ENCODE measurements around the gene KANK4.
"Not testable (repeated sequence)": the region's sequence is repeated elsewhere in the genome, so short reads cannot be mapped to it uniquely, and the experiment has no call there.

The KANK4 gene

DNA sequence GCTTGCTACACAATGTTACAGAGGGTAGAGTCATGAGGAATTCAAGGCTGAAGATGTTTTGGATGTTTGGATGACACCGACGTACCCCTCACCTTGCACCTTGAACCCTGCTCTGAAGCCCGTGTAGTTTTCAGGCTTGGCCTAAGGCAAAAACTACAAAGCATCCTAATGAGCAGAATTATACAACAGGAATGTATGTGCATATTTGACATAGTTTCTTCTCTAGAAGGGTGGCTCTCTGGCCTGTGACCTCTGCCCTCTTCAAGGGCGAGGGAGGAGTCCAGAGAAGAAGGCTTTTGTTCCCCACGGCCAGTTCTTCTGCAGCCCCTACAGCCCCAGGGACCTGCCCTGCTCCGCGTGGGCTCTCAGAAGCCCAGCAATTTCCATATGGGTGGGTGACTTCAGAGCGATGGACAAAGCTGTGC lies 81.3 kb downstream of the KANK4 start:
- no peak for DNase-seq (ENCODE audit: low read depth, low spot score)

GRCh38 chr1:62237361-62237760 lies 81.9 kb downstream of the KANK4 start:
- no peak for DNase-seq (ENCODE audit: low read depth, low spot score)

GRCh38 chr1:62235576-62235975 lies 83.7 kb downstream of the KANK4 start:
- no peak for DNase-seq (ENCODE audit: low read depth, low spot score)

DNA sequence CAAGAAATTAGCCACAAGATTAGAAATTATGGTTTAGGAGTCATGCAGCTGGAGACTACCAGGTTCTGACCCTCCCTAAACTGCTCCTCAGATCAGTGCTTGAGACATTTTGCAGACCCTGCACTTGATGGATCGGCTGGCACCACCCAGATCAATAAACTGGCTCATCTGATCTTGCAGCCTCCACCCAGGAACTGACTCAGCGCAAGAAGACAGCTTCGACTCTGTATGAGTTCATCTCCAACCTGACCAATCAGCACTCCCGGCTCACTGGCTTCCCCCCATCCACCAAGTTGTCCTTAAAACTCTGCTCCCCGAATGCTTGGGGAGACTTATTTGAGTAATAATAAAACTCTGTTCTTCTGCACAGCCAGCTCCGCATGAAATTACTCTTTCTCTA lies 84.5 kb downstream of the KANK4 start:
- DNase-seq (ENCODE audit: low read depth, low spot score), result no peak

- DNase-seq (ENCODE audit: low read depth, low spot score), result no peak
Measured at GRCh38 chr1:62233926-62234450, 85.2 kb downstream of the KANK4 start.

- no peak for DNase-seq (ENCODE audit: low read depth, low spot score)
Measured at GRCh38 chr1:62232871-62233278, 86.4 kb downstream of the KANK4 start.

- no peak for DNase-seq (ENCODE audit: low read depth, low spot score)
Measured at GRCh38 chr1:62230718-62231117, 88.5 kb downstream of the KANK4 start.

DNA sequence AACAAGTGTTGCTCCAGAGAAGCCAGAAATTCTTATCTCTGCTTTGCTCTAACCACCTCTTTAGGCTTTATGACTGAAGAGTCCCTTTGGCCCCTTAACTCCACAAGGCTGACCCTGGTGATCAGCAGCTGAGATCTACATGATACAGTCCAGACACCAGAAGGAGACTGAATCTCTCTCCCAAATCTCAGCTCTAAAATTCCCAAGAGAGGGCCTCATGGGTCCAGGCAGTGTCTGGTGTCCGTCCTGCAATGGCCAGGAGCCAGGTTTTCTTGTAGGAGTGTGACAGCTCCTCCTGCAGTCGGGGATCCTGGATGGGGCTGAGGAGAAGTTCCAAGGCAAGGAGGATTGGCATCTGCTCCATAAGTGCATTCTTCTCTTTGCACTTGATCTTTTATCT lies 89.3 kb downstream of the KANK4 start:
- no peak for DNase-seq (ENCODE audit: low read depth, low spot score)

- DNase-seq (ENCODE audit: low read depth, low spot score), result no peak
Measured at GRCh38 chr1:62229468-62229867, 89.8 kb downstream of the KANK4 start.

DNA sequence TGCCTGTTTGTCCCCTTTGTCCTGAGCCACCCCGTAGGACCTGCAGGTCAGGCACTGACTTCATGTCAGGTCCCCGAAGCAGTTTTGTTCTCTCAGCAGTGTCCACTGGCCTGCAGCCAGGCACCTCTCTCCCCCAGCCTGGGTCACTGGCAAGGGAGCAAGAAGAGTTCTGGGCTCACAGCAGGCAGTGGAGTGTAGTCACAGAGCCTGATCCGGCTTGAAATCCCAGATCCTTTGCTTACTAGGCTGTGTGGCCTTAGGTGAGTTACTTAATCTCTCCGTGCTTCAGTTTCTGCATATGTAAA lies 90.4 kb downstream of the KANK4 start:
- no peak for DNase-seq (ENCODE audit: low read depth, low spot score)

GRCh38 chr1:62228136-62228882 lies 90.9 kb downstream of the KANK4 start:
- DNase-seq (ENCODE audit: low read depth, low spot score), result no peak

DNA sequence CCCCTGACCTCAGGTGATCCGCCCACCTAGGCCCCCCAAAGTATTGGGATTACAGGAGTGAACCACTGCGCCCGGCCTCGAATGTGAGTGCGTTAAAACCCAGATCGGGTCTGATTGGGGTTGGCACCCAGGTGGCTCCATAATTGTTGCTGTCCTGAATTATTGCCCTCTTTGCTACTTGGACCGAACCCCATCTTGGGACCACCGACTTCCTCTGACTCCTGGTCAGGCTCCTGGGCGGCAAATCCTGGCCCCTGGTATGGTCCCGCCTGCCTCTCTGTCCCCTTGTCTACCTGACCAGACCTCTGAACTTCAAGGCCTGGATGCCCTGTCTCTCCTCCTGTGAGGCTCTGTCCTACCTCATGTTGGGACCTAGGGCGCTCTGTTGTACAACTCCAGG lies 91.7 kb downstream of the KANK4 start:
- DNase-seq (ENCODE audit: low read depth, low spot score), result no peak

DNA sequence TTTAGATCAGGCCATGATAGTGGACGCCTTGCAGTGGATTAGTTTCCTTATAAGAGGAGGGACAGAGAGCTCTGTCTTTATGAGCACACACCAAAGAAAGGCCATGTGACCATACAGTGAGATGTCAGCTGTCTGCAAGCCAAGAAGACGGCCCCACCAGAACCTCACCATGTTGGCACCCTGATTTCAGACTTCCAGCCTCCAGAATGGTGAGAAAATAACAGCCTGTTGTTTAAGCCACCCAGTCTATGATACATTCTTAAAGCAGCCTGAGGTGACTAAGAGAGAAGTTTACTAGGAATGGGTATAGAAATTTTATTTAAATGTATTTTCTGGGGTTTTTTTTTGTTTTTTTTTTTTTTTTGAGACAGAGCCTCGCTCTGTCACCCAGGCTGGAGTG lies 95.1 kb downstream of the KANK4 start:
- no peak for DNase-seq (ENCODE audit: low read depth, low spot score)

DNA sequence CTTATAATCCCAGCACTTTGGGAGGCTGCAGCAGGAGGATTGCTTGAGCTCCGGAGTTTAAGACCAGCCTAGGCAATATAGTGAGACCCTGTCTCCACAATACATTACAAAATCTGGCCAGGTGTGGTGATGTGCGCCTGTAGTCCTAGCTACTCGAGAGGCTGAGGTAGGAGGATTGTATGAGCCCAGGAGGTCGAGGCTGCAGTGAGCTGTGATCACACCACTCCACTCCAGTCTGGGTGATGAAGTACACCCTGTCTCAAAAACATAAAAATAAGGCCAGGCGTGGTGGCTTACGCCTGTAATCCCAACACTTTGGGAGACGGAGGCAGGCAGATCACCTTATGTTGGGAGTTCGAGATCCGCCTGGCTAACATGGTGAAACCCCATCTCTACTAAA lies 96.9 kb downstream of the KANK4 start:
- DNase-seq (ENCODE audit: low read depth, low spot score), result no peak

DNA sequence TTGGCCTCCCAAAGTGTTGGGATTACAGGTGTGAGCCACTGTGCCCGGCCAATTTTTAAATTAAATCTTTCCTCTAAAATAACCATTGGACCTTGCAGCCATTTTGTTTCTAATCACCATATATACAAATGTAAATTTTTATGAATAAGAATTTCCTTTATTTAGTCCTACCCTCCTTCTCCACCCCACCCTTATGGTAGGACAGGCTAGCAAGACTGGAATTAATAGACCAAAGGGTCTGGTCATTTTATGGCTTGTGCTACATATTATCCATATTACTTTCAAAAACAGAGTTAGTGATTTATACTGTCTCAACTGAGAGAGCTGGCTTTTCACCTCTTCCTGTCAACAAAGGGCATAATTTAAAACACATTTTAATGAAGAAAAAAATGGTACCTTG lies 98.1 kb downstream of the KANK4 start:
- DNase-seq (ENCODE audit: low read depth, low spot score), result no peak

DNA sequence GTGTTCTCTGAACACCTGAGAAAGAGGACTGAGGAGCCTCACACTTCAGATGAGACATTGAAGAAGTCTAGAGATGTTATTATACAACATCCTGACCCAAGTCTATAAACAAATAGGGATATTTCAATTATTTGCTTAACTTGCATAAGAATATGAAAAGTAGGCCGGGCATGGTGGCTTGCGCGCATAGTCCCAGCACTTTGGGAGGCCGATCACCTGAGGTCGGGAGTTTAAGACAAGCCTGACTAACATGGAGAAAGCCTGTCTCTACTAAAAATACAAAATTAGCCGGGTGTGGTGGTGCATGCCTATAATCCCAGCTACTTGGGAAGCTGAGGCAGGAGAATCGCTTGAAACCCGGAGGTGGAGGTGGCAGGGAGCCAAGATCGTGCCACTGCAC lies 98.8 kb downstream of the KANK4 start:
- not testable (repeated sequence) for DNase-seq (ENCODE audit: low read depth, low spot score)

GRCh38 chr1:62218604-62219003 lies 100.6 kb downstream of the KANK4 start:
- no peak for DNase-seq (ENCODE audit: low read depth, low spot score)

DNA sequence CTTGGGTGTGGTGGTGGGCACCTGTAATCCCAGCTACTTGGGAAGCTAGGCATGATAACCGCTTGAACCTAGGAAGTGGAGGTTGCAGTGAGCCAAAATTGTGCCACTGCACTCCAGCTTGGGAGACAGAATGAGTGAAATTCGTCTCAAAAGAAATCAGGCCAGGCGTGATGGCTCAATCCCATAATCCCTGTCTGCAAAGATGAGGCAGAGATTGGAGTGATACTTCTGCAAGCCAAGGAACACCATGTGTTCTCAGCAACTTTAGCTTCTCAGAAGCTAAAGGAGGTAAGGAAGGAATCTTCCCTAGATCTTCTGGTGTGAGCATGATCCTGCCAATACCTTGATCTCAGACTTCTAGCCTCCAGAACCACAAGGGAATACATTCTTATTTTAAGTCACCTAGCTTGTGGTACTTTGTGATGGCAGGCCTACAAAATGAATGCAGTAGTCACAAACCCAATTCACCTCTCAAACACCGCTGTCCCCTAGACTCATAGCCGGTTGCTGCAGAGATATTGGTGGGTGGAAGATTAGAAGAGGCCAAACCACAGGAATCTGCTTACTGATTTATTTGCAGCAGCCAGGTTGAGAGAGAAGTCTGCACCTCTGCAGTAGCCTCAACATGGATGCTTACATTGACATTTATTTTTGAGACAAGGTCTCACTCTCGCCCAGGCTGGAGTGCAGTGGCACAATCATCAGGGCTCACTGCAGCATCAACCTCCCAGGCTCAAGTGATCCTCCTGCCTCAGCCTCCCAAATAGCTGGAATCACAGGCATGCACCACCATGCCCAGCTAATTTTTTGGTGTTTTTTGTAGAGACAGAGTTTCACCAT lies 105.9 kb downstream of the KANK4 start:
- DNase-seq (ENCODE audit: low read depth, low spot score), result no peak

- no peak for DNase-seq (ENCODE audit: low read depth, low spot score)
Measured at GRCh38 chr1:62212411-62212810, 106.8 kb downstream of the KANK4 start.

GRCh38 chr1:62210960-62211359 lies 108.3 kb downstream of the KANK4 start:
- no peak for DNase-seq (ENCODE audit: low read depth, low spot score)

GRCh38 chr1:62209931-62210595 lies 109.2 kb downstream of the KANK4 start:
- DNase-seq (ENCODE audit: low read depth, low spot score), result no peak

- DNase-seq (ENCODE audit: low read depth, low spot score), result no peak
Measured at GRCh38 chr1:62208970-62209369, 110.3 kb downstream of the KANK4 start.
